ENCODE data around the gene GPBP1L1.
"Not testable (repeated sequence)": the region's sequence is repeated elsewhere in the genome, so short reads cannot be mapped to it uniquely, and the experiment has no call there.

GPBP1L1 gene

GRCh38 chr1:45629035-45629434 is 57.3 kb downstream of the GPBP1L1 start:
- DNase-seq, result no peak

DNA sequence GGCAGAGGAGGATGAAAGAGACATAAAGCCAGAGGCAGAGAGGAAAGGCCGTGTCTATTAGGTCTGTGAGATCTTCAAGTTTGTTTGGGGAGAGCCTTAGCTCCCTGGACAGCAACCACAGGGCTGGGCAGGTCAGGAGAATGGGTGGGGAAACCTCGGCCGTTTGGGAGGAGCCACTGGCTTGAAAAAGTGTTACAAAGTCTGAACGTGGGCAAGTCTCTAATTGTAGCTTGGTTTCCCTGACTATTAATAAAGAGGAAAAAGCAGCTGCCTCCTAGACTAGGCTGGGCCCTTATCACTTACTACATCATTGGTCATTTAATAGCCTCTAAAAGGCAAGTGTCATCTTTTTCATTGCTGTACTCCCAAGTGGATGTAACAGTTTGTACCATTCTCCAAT is 62.4 kb downstream of the GPBP1L1 start, which contains the start of gene CCDC17:
Gene CCDC17 (minus strand): TSS at position 83 of the 400 bp plus-strand sequence. CDS start 145 bp downstream, outside the sequence.
- DNase-seq, result no peak

GRCh38 chr1:45622524-45623394 is 63.6 kb downstream of the GPBP1L1 start:
- peak; percentile 45 for DNase-seq

DNA sequence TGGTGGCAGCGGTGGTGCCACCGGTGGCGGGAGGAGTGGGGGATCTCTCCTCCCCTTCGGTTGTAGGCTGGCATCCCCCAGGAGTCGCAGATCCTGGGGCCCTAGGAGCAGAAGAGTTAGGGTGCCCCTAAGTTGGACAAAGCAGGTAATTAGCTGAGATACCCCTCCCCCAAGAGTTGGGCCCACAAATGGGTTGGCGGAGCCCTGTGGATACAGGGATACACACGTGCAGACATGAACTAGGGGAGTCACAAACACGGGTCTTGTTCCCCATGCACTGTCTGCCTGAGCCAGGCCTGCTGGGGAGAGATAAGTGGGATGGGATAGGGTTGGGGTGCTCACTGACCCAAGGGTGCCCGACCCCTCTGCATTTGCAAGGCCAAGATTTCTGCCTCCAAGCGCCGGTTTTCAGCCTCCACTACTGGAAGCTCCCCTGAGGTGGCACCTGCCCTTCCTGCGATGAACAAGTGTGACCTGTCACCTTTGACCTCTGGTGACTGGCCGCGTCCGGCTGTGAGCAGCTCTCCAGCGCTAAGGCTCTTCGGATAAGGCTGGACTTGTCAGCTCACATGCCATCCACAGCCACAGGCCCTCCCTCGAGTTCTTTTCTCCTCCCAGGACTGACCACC is 64.3 kb downstream of the GPBP1L1 start:
- DNase-seq, result peak; percentile 31

DNA sequence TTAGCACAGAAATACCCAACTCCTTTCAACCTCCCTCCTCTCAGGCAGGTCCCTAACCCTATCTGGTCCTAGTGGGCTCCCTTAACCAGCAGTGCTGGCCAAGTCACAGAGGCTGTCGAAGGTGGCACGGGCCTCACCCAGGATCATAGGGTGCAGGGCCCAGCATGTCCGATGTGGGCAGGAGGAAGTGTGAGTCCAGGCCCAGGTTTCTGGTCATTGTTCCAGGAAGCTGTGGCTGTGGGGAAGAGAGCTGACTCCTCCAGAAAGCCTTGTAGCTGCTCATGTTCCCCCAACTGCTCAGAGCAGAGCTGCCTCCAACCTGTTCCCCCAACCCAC is 64.9 kb downstream of the GPBP1L1 start:
- DNase-seq, result peak; percentile 8

- peak; percentile 6 for DNase-seq
Observed at GRCh38 chr1:45620588-45621500, 65.5 kb downstream of the GPBP1L1 start.

GRCh38 chr1:45619149-45619921 is 67.0 kb downstream of the GPBP1L1 start:
- DNase-seq, result no peak

- DNase-seq, result no peak
Observed at GRCh38 chr1:45617618-45618017, 68.7 kb downstream of the GPBP1L1 start.

GRCh38 chr1:45615885-45616284 is 70.4 kb downstream of the GPBP1L1 start:
- DNase-seq, result no peak

- DNase-seq, result no peak
Observed at GRCh38 chr1:45612941-45613579, 73.3 kb downstream of the GPBP1L1 start.

DNA sequence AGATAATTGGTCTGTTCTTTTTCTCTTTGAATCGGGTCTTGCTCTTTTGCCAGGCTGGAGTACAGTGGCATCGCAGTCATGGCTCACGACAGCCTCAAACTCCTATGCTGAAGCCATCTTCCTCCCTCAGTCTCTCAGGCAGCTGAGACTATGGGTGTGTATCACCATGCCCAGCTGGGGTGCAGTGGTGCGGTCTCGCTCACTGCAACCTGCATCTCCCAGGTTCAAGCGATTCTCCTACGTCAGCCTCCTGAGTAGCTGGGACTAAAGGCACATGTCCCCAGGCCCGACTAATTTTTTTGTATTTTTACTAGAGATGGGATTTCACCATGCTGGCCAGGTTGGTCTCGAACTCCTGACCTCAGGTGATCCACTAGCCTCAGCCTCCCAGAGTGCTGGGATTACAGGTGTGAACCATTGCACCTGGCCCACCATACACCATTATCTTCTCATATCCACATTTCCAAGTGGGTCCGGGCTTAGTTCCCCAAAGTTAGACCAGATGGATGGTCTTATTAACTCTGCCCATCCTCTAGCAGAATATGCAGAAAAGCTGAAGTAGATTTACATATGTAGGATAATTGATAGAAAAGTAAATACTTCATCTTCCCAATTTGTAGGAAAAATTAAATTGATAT is 75.6 kb downstream of the GPBP1L1 start:
- DNase-seq, result no peak

DNA sequence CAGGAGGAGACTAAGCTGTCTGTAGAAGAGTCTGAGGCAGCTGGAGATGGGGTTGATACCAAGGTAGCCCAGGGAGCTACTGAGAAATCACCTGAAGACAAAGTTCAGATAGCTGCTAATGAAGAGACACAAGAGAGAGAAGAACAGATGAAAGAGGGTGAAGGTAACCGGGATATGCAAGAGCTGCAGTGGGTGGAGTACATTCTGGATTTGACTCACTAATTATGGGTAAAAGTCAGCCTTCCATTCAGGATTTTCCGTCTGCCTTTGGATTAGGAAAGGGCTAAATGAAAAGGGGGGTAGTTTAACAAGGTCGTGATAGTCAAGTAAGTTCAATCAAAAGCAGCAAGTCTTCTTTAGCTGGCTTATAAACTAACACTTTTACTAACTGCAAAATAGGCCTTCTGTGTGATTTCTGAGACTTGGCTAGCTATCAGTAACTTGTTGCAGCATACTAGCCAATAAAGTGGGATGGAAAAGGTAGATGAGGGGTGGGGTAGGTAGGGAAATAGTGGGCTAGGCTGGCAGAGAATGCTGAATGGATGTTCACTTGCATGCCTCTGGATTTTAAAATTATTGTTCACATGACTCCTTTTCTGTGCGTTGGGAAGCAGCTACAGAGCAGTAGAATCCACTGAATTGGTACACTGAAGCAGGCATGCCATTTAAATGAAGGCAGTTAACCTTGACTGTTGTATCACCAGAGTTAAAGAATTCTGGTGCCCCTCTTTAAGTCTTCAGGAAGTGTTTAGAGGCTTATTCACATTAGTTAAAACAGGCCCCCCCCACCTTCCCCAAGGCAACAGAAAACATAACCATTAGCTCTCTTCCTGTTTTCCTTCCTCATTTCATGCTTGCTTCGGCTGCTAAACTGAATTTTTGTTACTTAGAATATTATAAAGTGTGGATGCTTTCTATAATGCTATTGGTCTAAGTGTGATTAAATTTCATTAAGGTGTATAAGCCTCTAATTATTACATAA is 77.9 kb downstream of the GPBP1L1 start:
- no peak for DNase-seq

GRCh38 chr1:45607404-45608074 is 78.8 kb downstream of the GPBP1L1 start:
- DNase-seq, result no peak

DNA sequence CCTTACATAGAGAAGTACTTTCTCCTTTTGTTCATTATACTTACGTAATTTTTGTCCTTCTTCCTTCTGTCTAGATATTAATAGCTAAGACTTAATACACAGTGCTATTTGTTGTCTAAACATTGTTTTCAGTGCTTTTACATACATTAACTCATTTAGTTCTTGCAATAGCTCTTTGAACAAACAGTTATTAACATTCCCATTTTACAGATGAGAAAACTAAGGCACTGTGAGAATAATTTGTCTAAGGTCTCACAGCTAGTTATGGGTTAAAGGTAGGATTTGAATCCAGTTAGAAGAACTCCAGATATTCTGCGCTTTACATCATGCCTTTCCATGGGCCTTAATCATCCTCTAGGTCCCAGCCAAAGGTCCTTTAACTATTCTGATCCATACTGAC is 82.1 kb downstream of the GPBP1L1 start:
- DNase-seq, result no peak

- not testable (repeated sequence) for DNase-seq
Observed at GRCh38 chr1:45596765-45597164, 89.6 kb downstream of the GPBP1L1 start.

DNA sequence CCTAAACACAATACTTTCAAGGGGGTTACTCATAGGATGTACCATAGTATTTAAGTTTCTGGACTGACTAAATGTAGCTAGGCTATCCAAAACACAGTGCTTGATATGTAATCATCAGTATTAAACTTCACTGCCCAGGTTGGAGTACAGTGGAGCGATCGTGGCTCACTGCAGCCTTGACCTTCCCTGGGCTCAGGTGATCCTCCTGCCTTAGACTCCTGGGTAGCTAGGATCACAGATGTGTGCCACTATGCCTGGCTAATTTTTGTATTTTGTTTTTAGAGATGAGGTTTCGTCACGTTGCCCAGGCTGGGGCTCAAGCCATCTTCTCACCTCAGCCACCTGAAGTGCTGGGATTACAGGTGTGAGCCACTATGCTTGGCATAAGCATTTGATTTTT is 91.9 kb downstream of the GPBP1L1 start:
- DNase-seq, result no peak

DNA sequence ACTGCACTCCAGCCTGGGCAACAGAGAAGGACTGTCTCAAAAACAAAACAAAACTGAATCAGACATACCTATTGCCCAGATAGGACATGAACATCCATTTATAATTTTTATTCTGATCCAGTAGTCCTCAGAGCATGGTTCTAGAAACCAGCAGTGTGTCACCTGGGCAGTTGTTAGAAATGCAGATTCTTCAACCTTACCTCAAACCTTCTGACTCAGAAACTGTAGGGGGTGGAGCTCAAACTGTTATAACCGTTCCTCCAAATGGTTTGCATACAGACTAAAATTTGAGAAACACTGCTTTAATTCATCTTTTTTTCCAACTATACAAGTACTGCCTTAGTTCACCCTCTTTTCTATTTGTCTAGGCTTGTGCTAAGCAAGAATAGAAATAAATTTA is 96.5 kb downstream of the GPBP1L1 start:
- DNase-seq, result no peak

- DNase-seq, result no peak
Observed at GRCh38 chr1:45586769-45587168, 99.6 kb downstream of the GPBP1L1 start.

DNA sequence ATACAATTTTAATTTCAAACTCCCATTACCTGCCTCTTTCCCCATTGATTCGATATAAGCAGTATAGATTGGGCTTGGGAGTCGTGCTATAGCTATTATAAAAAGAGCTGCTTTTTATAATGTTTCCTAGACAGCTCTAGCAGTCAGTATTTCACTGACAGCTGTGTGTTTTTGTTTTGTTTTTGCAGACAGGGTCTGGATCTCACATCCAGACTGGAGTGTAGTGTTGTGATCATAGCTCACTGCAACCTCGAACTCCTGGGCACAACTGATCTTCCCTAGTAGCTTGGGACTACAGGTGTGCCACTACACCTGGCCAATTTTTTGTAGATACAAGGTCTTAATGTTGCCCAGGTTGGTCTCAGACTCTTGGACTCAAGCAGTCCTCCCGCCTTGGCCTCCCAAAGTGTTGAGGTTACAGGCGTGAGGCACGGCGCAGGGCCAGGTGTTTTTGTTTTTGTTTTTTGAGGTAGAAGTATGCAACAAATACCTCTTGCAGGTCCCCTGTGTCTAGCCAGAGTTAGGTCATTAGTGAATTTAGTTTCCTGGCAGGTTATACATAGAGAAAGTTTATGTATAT is 100.7 kb downstream of the GPBP1L1 start:
- peak; percentile 16 for DNase-seq

Data from eye (tissue), 1 donor.